ENCODE measurements around the gene GRIA3. TPM values are rescaled to one million over a fixed set of nuclear protein-coding genes. Genes with fewer than 3 reads are reported as not detected.

The GRIA3 gene
- polyA plus RNA-seq, 1 of the 3 experiments (the other 2 are of a cell fraction) = 0.15 TPM

DNA sequence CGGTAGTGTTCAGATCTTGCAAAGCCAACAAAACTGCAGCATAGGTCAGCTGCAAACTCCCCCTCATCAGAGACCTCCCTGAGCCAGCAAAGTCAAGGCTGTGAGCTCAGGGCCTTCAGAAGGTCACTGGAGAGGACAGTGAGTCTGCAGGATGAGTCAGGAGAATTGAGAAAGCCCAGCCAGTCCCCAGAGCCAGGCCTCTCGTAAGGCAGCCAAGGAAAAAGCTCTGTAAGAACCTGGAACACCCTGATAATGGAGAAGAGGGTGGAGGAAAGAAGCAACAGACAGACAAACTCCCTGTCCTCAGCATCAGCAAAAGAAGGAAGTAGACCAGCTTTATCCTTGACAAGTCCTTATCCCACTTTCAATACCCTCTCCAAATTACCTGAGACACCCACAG is 33.0 kb downstream of the GRIA3 start:
- ChIA-PET POLR2A (no interaction called here), CTCF (interaction anchor here (1.9 to 2.5 kb wide), 2 partner anchors 11 to 206 kb away, joined by 4 to 5 read pairs; no protein-coding TSS in a partner anchor)
- Histone ChIP-seq H3K27me3 (ENCODE audit: insufficient read depth) (no peaks in the 10 kb centered on the region), H3K27ac (ENCODE audit: low read depth in 2 of 2, low read length in 1 of 2) (no peak overlapping the region), H4K20me1 (ENCODE audit: insufficient read depth) (no peaks in the 10 kb centered on the region), H2AFZ (ENCODE audit: low read depth) (no peak overlapping the region), H3K9me2 (no peaks in the 10 kb centered on the region), H3K9ac (no peak overlapping the region), H3K4me1 (ENCODE audit: control insufficient read depth in 1 of 2, insufficient read depth in 2 of 2, low read depth in 1 of 2, low read length in 1 of 2) (peaks cover 0 to 5% of the 10 kb centered on the region in 2 experiments; a peak in 1 of 4 replicates), H3K36me3 (replicated peaks in 1 of 2; ENCODE audit: control insufficient read depth in 1 of 2, insufficient read depth in 2 of 2, low read length in 1 of 2) (no peaks in the 10 kb centered on the region), H3K79me2 (ENCODE audit: insufficient read depth) (no peaks in the 10 kb centered on the region), H3K9me3 (no peaks in the 10 kb centered on the region), H3K4me3 (ENCODE audit: low read depth in 2 of 2, low read length in 1 of 2) (no peak overlapping the region), H3K4me2 (no peak overlapping the region), H3F3A (replicated peaks; ENCODE audit: insufficient read depth) (no peaks in the 10 kb centered on the region)
- WGBS (ENCODE audit: low lambda C conversion rate) = 0% methylated on average over 1 of the region's 2 CpGs
- DNase-seq = no peak
- no peak for TF ChIP-seq EP300 (IDR thresholded peaks at IDR 0.05; ENCODE audit: borderline replicate concordance in 1 of 2, low read depth in 1 of 2, low read length in 1 of 2)
- no peak for TF ChIP-seq NRF1 (IDR thresholded peaks at IDR 0.05; ENCODE audit: low read depth, low read length)
- TF ChIP-seq NFIC (IDR thresholded peaks at IDR 0.05; ENCODE audit: borderline replicate concordance) = no peak
- no peak for TF ChIP-seq MEF2A (IDR thresholded peaks at IDR 0.05; ENCODE audit: borderline replicate concordance, low read depth)

- H3K27ac ChIP-seq (ENCODE audit: low read depth in 2 of 2, low read length in 1 of 2) = no peak overlapping the region
- TF ChIP-seq FOSL2 (IDR thresholded peaks at IDR 0.05; ENCODE audit: borderline replicate concordance, low read depth) (no peak), JUND (IDR thresholded peaks at IDR 0.05) (no peak), RCOR1 (IDR thresholded peaks at IDR 0.05; ENCODE audit: low read length) (0 out of 2 replicates have a peak, but pooled peaks have one; percentile 28), GATA2 (CRISPR knock-in tag; IDR thresholded peaks at IDR 0.05) (peak; percentile 27; the same call in 1 of the 2 replicates), SMC3 (IDR thresholded peaks at IDR 0.05; ENCODE audit: low read depth, low read length) (no peak), EP300 (IDR thresholded peaks at IDR 0.05; ENCODE audit: borderline replicate concordance in 1 of 2, low read depth in 1 of 2, low read length in 1 of 2) (peak in 1 of 2 experiments; percentile 67; a peak in 1 of 4 replicates), USF2 (IDR thresholded peaks at IDR 0.05; ENCODE audit: borderline replicate concordance, low read depth, low read length) (no peak)
- TF ChIP-seq, protein P1, sequence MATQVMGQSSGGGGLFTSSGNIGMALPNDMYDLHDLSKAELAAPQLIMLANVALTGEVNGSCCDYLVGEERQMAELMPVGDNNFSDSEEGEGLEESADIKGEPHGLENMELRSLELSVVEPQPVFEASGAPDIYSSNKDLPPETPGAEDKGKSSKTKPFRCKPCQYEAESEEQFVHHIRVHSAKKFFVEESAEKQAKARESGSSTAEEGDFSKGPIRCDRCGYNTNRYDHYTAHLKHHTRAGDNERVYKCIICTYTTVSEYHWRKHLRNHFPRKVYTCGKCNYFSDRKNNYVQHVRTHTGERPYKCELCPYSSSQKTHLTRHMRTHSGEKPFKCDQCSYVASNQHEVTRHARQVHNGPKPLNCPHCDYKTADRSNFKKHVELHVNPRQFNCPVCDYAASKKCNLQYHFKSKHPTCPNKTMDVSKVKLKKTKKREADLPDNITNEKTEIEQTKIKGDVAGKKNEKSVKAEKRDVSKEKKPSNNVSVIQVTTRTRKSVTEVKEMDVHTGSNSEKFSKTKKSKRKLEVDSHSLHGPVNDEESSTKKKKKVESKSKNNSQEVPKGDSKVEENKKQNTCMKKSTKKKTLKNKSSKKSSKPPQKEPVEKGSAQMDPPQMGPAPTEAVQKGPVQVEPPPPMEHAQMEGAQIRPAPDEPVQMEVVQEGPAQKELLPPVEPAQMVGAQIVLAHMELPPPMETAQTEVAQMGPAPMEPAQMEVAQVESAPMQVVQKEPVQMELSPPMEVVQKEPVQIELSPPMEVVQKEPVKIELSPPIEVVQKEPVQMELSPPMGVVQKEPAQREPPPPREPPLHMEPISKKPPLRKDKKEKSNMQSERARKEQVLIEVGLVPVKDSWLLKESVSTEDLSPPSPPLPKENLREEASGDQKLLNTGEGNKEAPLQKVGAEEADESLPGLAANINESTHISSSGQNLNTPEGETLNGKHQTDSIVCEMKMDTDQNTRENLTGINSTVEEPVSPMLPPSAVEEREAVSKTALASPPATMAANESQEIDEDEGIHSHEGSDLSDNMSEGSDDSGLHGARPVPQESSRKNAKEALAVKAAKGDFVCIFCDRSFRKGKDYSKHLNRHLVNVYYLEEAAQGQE (IDR thresholded peaks at IDR 0.05; ENCODE audit: low read depth, low read length) = no peak
- TF ChIP-seq, protein P2, sequence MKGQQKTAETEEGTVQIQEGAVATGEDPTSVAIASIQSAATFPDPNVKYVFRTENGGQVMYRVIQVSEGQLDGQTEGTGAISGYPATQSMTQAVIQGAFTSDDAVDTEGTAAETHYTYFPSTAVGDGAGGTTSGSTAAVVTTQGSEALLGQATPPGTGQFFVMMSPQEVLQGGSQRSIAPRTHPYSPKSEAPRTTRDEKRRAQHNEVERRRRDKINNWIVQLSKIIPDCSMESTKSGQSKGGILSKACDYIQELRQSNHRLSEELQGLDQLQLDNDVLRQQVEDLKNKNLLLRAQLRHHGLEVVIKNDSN (IDR thresholded peaks at IDR 0.05; ENCODE audit: borderline replicate concordance, low read depth) = no peak
- no peak overlapping the region for H3K4me2 ChIP-seq
- no peak for DNase-seq
- H4K20me1 ChIP-seq (ENCODE audit: insufficient read depth) = no peaks in the 10 kb centered on the region
- H3K4me1 ChIP-seq (ENCODE audit: control insufficient read depth in 1 of 2, insufficient read depth in 2 of 2, low read depth in 1 of 2, low read length in 1 of 2) = peaks cover 0 to 5% of the 10 kb centered on the region in 2 experiments; a peak in 1 of 4 replicates
- ChIA-PET CTCF (interaction anchor here (1.9 to 2.5 kb wide), 2 partner anchors 12 to 205 kb away, joined by 4 to 5 read pairs; no protein-coding TSS in a partner anchor), POLR2A (no interaction called here)
- no peaks in the 10 kb centered on the region for H3K79me2 ChIP-seq (ENCODE audit: insufficient read depth)
- H3K27me3 ChIP-seq (ENCODE audit: insufficient read depth) = no peaks in the 10 kb centered on the region
- 18% methylated on average over 2 of the region's 2 CpGs for WGBS (ENCODE audit: low lambda C conversion rate)
- H3K9ac ChIP-seq = no peak overlapping the region
- no peaks in the 10 kb centered on the region for H3K9me2 ChIP-seq
- no peak overlapping the region for H3K4me3 ChIP-seq (ENCODE audit: low read depth in 2 of 2, low read length in 1 of 2)
- no peaks in the 10 kb centered on the region for H3F3A ChIP-seq (replicated peaks; ENCODE audit: insufficient read depth)
- H3K9me3 ChIP-seq = no peaks in the 10 kb centered on the region
- no peak overlapping the region for H2AFZ ChIP-seq (ENCODE audit: low read depth)
- H3K36me3 ChIP-seq (replicated peaks in 1 of 2; ENCODE audit: control insufficient read depth in 1 of 2, insufficient read depth in 2 of 2, low read length in 1 of 2) = no peaks in the 10 kb centered on the region
These were observed 33.6 kb downstream of the GRIA3 start for GRCh38 chrX:123217728-123218127.
